PC-3 (cell line): ENCODE measurements around the gene ACOT11.

Source experiments
- EZH2 ChIP-seq: fragments of 300-600 bp; sonication (generic); IDR thresholded peaks from one replicate; pipeline ENCODE4 v1.6.1; 2017; ENCODE audit warnings: antibody characterized with exemption, mild to moderate bottlenecking, low read length; ENCODE audit not compliant: unreplicated experiment
- EZH2phosphoT487 ChIP-seq: fragments of 300-600 bp; sonication (generic); IDR thresholded peaks from 2 replicates; pipeline ENCODE4 v1.6.1; 2018; ENCODE audit warnings: mild to moderate bottlenecking, antibody characterized with exemption, low read length, borderline replicate concordance
- TF ChIP-seq, protein P1 (sequence below): fragments of 300-600 bp; sonication (generic); conservative IDR thresholded peaks from 2 replicates; pipeline ENCODE4 v1.5.1; 2017; ENCODE audit warnings: antibody characterized with exemption, low read depth, mild to moderate bottlenecking, low read length

DNA sequence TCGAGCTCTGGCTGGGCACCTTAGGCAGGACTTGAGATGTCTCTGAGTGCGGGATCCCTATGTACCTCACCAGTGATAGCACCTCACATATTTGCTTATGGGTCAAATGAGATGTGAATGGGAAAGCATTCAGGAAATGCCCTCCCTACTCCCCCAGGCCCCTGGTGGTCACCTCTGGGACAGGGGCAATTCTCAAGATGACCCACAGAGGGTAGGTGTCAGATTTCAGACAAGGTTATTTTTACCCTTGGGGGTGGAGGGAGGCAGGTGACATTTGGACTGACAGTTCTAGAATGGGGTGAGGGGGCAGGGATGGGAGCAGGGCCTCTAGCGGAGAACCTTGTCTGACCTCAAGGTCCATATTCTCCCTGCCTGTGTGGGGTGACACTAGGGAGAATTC, 27.1 kb downstream of the ACOT11 start:
- TF ChIP-seq, protein P1, sequence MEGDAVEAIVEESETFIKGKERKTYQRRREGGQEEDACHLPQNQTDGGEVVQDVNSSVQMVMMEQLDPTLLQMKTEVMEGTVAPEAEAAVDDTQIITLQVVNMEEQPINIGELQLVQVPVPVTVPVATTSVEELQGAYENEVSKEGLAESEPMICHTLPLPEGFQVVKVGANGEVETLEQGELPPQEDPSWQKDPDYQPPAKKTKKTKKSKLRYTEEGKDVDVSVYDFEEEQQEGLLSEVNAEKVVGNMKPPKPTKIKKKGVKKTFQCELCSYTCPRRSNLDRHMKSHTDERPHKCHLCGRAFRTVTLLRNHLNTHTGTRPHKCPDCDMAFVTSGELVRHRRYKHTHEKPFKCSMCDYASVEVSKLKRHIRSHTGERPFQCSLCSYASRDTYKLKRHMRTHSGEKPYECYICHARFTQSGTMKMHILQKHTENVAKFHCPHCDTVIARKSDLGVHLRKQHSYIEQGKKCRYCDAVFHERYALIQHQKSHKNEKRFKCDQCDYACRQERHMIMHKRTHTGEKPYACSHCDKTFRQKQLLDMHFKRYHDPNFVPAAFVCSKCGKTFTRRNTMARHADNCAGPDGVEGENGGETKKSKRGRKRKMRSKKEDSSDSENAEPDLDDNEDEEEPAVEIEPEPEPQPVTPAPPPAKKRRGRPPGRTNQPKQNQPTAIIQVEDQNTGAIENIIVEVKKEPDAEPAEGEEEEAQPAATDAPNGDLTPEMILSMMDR = no peak
- no peak for TF ChIP-seq EZH2
- TF ChIP-seq EZH2phosphoT487 = no peak
